HG02981 (cell line): ENCODE data around the gene FAM171A1.
"Not testable (repeated sequence)": the region's sequence is repeated elsewhere in the genome, so short reads cannot be mapped to it uniquely, and the experiment has no call there.

Source experiments
- ATAC-seq: cut with Tn5 transposase; IDR thresholded peaks from one replicate; pipeline ENCODE4 v1.9.1; 2021; ENCODE audit warnings: mild to moderate bottlenecking, moderate library complexity; ENCODE audit not compliant: unreplicated experiment

The FAM171A1 gene

DNA sequence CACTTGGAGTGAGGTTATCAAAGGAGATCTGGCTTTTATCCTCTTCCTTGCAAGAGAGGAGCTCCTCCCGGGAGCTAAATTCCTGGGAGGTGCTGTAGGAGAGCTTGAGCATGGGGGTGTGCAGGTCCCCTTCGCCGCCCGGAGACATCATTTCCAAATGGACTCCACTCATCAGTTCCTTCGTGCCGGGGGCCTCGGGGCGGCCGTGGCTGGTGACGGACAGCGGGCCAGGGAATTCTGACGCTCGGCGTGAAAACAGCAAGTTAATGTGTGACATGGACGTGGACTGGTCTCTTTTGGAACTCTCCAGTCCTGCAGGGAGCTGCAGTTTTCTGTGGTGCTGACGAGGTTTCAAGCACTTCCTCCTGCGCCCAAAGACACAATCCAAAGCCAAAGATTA is 156.9 kb downstream of the FAM171A1 start:
- ATAC-seq: no peak

DNA sequence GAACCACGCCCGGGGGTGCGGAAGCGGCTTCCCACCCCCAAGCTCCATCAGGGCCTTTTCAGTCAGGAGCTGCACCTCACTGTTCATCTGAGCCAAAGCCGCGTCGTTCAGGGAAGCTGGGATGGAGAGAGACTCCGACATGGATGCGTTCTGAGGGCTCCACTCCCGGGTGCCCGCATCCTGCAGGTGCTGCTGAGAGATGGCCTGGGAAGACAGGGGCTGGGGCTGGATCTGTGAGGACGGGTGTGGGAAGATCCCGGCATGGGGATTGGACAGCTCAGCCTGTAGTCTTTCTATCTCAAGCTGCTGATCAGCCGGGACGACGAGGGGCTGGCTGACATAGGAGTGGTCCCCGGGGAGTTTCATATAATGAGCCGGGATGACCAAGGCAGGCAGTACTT is 157.6 kb downstream of the FAM171A1 start:
- ATAC-seq: no peak

DNA sequence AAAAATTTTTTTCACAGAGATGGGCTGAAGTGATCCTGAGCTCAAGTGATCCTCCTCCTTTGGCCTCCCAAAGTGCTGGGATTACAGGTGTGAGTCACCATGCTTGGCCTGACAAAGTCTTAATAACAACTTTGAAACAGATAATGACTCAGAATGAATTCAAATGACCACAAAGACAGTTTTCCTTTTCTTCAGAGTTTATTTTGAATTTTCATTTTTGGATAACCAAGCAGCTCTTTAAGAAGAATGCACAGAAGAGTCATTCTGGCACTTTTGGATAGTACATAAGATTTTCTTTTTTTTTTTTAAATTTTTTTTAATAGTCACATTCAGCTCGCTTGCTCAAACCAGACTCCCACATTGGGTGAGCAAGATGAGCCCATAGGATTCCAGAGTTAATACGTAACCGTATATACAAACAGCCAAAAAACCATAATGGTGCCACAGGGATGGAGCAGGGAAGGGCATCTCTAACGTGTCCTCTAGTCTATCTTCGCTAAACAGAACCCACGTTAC is 159.6 kb downstream of the FAM171A1 start:
- no peak for ATAC-seq

DNA sequence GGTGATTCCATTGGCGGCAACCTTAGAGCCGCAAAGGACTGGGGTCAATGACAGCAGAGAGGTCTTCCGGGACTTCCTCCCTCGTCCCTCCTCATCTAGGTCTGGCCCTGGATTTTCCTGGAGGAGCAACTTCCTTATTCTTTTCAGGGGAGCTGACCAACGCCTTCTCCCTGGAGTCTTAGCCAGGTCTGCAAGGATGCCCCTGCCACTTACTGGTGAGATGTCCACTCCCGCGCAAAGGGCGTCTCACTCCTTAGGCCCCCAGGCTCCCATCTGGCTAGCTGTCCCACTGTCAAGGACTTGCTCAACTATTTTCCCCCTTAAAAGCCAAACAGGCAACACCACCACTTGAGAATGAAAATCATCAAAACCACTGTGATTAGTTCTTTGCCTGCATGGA is 160.6 kb downstream of the FAM171A1 start:
- no peak for ATAC-seq

DNA sequence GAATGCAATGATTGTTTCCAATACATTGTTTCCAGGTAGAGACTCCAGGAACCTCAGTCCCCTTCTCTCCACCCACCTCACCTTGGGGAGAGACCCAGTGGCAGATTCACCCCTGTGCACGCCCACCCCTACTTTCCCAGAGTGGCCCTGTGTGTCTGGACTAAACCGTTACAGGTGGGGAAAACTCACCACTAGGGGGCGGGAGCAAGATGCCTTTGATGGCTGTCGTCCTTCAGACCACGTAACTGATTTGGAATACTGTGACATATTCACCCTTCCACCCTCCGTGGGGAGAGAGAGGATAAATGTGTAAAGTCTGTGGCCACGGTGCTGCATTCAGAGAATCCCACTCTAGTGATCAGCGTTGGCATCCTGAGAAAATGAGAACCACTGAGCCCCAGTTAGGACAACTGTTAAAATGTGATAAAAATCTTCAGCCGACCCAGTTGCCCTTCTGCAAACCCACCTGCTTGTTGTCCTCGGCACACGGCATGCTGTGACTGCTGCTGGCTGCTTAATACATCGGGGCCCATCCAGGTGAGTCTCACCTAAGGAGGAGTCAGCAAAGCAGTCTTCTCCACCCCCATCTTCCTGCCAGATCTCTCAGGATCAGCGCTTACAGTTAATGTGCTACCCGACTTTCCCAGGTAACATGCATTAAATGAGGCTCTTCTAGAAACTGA is 161.1 kb downstream of the FAM171A1 start:
- ATAC-seq: peak; percentile 70

DNA sequence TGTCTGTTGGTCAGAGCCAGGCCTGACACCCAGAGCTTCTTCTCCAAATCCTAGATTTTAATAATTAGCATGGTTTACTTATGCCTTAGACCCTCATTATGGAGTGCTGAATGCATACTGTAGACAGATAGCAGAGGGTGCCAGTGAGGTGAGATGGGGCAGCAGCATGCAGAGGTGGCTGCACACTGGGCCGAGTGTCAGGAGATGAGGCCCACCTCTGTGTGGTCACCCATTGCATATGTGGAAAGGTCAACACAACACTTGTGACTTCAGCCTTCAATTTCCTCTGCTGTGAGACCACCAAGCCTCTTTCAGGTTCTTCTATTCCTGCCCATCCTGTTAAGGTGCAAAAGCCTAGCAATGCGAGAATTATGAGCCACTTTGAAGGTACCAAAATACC is 162.9 kb downstream of the FAM171A1 start:
- ATAC-seq: no peak

DNA sequence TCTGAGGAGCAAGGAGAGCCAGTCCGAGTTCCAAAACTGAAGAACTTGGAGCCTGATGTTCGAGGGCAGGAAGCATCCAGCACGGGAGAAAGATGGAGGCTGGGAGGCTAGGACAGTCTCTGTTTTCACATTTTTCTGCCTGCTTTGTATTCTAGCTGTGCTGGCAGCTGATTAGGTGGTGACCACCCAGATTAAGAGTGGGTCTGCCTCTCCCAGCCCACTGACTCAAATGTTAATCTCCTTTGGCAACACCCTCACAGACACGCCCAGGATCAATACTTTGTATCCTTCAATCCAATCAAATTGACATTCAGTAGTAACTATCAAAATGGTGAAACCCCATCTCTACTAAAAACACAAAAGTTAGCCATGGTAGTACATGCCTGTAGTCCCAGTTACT is 163.7 kb downstream of the FAM171A1 start:
- not testable (repeated sequence) for ATAC-seq

DNA sequence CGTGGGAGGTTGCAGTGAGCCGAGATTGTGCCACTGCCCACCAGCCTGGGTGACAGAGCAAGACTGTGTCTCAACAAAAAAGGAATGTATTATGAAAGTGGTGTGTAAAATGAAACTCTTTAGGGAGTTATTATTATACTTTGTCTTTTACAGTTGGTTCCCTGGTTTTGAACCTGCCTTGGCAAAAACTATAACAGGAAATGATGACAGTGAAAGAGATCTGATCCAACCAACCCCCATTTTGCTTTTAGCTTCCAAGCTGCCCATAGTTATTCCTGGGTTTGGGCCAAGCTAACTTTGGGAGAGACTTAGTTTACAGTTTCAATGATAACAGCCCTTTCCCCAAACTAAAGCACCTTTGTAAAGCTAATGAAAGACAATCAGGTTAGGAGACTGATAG is 168.4 kb downstream of the FAM171A1 start:
- no peak for ATAC-seq

DNA sequence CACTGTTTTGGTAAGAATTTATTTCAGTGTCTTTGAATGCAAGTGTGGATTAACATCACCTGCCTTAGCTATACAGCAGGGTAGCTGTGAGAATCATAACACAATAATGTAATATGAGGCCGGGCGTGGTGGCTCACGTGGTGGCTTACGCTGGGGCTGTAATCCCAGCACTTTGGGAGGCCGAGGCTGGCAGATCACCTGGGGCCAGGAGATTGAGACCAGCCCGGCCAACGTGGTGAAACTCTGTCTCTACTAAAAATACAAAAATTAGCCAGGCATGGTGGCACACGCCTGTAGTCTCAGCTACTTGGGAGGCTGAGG is 168.8 kb downstream of the FAM171A1 start:
- ATAC-seq: not testable (repeated sequence)

DNA sequence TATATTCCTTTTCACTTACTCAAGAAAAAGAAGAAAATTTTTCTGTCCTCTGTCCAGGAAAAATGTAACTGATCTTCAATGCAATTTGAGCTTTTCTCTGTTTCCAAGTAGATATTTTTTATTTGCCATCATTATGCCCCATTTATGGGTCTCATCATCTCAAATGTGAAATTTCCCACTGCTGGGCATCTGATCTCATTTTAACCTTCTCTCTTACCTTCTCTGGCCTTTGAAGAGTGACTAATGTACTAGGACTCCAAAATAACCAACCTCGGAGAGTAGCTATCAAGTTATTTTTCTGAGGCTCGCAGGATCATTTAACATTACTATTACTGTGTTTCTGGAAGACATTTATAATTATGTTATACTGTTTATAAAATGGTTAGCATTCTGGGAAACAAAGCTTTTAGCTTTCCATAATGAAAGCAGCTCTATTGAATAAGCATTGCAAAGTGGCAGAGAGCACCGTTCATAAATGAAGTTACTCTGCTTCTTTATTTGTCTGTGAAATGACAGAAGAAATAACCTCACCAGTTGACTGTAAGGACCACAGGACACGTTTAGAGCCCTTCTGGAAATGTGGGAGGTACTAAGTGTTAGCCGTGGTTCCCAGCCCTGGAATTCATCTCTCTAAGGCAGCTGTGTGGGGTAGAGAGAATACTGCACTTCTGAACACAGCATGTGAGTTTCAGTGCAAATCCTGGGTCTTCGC is 169.3 kb downstream of the FAM171A1 start:
- ATAC-seq: no peak

DNA sequence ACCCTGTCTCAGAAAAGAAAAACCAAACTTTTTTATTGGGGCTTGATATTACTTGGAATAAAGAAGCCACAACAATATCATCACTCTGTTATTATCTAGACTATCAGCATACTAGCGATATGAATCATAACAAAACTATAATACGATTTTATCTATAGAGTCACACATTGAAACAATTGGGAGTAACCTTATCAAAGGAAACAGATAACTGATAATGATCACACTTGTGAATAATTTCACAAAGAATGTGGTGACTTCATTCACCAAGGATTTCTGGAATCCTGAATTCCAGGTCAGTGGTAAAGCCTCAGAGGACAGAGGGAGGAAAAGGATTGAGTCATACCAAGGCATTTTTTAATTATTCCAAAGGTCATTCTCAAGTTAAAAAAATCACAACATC is 170.5 kb downstream of the FAM171A1 start:
- no peak for ATAC-seq

DNA sequence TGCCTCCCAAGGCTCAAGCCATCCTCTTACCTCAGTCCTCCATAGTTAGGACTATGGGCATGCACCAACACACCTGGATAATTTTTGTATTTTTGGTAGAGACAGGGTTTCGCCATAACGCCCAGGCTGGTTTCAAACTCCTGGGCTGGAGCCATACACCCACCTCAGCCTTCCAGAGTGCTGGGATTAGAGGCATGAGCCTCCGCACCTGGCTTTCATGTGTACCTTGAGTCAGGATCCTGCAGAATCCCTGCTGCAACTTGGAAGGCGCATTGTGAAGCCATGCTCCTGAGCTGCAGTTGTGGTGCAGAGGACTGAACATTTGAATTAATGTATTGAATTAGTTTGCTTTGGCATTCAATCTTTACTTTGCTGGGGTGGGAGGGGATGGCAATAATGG is 173.2 kb downstream of the FAM171A1 start:
- no peak for ATAC-seq

DNA sequence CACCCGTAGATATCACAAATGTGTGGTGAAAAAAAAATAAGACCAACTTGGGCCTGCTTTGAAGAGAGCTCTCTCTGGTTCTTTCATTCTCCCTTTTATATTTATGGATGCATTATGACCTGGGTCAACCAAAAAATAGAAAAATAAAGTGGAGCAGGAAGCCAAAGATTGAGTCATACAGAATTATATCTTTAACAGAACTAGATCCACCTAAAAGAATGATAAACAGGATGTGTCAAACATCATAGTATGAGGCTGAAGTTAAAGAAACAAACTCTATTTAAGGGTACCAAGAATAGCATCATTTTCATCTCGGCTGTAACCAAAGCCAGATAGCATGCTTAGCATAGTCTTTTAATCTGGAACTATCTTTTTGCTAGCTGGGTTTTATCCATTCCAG is 173.8 kb downstream of the FAM171A1 start:
- no peak for ATAC-seq

DNA sequence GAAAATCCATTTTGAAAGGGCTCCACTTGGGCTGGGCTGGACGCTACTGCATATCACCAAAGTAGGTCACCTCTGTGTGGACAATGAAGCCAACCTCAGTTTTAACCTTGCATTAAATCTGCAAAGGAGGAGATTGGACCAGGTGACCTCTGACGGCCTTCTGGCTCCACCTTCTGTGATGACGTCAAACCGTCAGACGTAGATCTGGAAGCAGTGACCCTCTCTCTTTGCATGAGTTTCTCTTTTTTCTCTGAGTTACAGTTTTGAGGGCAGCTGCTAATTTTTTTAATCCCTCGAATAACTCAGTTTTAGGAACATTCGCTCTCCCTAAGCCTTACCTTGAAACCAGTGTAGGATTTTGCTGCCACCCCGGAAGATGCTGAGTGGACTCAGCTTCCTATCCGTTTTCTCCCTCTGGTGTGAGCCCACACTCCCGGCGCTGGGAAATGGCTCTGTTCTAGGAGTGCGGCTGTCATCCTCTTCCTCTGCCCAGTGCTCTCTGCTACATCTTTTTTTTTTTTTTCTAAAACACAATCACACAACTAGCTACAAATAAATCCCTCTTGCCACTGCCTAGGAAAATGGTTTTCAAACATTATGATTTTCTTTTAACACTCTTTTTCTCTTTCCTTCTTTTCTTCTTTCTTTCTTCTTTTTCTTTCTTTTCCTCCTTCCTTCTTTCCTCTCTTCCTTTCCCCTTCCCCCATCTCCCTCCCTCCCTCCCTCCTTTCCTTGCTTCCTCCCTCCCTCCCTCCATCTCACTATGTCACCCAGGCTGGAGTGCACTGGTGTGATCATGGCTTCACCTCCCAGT is 174.9 kb downstream of the FAM171A1 start:
- ATAC-seq: no peak

DNA sequence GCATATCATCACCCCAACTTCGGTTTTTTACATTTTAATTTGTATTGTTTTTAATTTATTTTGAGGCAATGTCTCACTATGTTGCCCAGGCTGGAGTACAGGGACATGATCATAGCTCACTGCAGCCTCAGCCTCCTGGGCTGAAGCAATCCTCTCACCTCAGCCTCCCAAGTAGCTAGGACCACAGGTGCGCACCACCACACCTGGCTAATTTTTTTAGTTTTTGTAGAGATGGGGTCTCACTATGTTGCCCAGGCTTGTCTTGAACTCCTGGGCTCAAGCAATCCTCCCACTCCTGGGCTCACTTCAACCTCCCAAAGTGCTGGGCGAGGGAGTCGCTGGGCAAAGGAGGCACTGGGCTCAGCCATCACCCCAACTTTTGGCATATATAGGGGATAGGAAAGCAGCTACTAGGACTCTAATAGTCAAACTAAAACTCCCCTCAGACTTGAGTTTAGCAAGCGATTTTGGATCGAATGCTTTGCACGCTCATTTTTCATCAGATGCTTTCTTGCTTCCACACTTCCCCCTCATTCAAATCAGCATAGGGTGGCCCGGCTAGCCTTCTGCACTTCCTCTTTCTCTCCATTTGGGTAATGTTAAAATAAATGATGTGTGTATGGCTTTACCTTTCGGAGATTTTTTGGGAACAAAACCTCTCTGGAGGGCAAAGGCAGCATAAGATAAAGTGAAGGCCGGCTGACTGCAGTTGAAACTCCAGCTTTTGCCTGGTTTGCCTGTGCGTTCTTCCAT is 181.8 kb downstream of the FAM171A1 start:
- ATAC-seq: no peak

DNA sequence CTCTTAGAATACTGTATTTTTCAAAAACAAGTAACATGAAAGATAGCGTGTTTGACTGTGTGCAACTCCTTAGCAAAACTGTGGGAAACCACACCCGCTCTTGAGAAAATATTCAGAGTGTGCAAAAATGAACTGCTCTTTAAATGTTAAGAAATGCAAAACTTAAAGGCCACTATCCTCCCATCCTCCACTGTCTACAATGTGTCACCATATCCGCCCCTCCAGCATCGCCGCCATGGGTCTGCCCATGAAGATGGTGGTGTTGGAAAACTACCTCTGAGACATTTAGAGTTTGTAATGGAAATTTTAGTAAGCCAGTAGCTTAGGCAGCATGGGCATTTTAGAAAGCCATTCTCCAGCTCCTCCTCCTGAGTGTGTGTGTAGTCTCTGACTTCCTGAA is 182.5 kb downstream of the FAM171A1 start:
- ATAC-seq: no peak

DNA sequence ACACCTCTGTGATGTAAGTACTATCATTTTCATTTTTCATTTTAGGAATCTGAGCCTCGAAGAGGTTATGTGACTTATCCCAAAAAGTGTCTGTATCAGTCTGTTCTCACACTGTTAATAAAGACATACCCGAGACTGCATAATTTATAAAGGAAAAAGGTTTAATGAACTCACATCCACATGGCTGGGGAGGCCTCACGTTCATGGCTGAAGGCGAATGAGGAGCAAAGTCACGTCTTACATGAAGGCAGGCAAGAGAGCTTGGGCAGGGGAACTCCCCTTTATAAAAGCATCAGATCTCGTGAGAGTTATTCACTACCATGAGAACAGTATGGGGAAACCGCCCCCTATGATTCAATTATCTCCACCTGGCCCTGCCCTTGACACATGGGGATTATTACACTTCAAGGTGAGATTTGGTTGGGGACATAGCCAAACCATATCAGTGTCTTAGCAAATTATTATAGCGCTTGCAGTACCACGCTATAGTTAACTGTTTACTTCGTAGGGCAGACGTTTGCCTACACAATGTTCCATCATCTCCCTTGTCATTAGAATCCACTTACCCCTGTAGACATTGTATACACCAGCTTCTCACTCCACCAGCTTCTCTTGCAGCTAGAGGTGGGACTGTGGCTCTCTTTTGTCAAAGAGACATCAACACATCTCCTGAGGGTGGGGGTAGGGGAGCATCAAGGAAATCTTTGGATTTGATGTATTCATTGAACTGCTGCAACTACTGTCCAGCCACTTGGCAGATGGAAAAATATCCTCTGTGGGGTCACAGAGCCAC is 187.2 kb downstream of the FAM171A1 start:
- ATAC-seq: no peak

DNA sequence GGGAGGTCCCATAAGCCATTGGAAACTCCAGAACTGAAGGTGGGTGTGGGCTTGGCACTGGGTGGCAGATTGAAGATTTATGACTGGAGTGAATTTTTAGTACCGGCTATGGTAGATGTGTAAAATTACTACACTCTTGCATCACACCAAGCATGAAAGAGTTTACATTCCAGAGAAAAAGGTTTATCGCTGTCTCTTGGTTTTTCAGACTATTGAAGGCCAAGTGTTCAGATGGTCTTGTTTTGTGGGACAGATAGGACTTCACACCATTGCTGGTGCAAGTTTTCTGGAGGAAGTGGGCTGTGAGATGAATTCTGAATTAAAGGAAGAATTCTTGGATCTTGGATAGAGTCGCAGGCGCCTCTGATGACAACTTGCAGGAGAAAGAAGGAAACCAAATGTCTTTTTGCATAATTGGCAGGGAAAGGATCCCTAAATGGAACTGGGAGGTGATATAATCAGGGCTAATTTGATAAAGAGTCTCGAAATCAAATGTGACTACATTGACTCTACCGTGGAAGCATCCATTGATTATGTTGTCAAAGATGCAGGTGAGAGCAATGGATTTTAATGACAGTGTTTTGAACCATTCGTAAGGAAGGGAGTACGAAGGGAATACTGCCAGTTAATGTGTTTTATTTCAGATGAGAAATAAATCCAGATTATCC is 188.4 kb downstream of the FAM171A1 start:
- ATAC-seq: no peak

DNA sequence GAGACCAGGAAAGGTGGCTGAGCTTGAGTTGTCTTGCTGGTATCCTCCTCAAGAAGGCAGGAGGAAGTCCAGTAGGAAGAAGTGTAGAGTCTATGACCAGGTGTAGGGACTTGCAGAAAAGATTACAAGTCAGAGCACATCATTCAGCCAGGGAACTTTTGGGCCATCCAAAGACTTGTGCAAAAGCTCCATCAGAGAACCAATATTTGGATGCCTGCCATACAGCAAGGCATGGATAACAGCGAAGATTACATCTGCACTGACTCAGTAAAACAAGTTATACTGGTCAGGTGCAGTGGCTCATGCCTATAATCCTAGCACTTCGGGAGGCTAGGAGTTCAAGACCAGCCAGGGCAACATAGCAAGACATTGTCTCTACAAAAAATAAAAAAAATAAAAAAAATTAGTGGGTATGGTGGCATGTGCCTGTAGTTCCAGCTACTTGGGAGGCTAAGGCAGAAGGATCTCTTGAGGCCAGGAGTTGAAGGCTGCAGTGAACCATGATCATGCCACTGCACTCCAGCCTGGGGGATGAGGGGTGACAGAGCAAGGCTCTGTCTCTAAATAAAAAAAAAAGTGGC is 189.4 kb downstream of the FAM171A1 start:
- ATAC-seq: no peak
